Stimulated activated CD8-positive, alpha-beta memory T cell treated with anti-CD3 and anti-CD28 coated beads, Interleukin-15, amount 100 ng/mL, for 48 hours (primary cell): ENCODE results near the gene CDK11B.
"Not testable (repeated sequence)": the region's sequence is repeated elsewhere in the genome, so short reads cannot be mapped to it uniquely, and the experiment has no call there.

Experiments
- DNase-seq, 2 donors: peaks; one replicate each; pipeline ENCODE4 v3.0.0-alpha.2; 2020; ENCODE audit warnings: low read depth in 2 of 2

Gene CDK11B

DNA sequence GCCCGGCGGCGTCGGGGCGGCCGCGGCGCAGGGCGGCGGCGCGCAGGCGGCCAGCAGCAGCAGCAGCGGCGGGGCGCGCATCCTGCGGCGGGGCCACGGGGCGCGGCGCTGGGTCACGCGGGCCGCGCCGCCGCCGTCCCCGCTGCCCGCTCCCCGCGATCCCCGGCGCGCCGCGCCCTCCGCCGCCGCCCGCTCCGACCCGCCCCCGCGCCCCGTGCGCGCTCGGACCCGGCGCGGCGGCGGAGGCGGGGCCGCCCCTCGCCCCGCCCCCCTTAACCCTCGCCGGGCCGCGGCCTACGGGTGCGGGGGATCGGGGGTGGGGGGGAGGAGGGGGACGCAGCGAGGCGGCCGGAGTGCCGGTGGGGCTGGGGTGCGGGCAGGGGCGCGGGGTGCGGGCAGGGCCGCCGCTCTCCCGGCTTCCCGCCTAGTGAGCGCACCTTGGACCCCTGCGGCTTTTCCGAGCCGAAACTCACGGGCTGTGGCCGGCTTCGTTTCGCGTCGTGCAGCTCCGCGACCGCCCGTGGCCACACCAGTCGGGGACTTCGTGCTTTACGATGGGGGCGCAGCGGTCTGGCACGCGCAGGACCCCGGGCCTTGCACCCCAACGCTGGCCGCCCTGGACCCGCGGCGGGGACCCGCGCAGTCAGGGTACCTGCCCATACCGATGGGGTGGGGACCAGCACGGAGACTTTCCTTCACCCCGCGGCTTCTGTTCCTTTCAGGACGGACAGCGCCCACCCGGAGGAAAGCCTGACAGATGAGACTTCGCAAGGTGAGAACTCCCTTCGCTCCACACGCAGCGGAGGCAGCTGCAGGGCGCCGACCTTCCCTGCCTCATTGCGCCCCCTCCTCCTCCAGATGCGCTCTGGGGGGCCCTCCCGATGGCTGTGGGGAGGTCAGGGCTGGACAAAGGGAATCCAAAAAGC, 58.6 kb downstream of the CDK11B start, which contains the start of gene FNDC10:
Gene FNDC10, minus strand, starts transcription at position 201 of the 926 bp plus-strand sequence. Its CDS starts 120 bp downstream, at position 81.
- DNase-seq, result no peak

DNA sequence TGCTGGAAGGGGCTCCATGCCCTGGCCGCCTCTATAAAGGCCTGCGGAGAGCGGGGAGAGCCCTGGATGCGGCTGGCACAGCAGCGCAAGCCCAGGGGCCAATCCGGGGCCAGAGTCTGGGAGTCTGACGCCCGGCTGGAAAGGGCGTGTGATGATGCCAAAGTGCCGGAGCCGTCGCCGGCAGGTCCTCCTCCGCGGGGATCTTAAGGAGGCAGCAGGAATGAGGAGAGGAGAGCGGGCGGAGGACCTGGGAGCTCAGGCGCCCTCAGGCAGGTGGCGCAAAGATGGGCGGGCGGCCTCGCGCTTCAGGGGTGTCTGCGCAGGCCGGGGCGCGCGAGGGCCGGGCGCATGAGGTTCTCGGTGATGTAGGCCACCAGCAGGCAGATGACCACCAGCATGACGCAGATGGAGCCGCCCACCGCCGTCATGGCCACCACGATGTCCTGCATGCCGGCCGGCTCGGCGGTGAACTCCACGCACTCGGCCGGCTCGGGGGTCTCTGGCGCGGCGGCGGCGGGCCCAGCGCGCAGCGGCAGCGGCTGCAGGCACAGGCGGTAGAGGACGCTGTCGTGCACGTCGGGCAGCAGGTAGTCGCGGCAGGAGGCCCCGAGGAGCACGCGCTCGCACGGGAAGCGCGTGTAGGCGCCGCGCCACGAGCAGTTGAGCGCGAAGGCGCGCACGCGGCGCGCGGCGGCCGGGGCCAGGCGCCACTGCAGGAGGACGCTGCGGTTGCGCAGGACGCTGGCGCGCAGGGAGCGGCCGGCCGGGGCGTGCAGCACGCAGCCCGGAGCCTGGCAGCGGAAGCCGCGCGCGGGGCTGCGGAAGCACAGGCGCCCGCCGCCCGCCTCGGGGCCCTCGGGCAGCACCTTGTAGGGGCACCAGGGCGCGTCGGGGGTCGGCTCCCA, 59.5 kb downstream of the CDK11B start:
- DNase-seq, result peak in 1 of 2 donors; percentile 16

GRCh38 chr1:1598720-1599029, 60.1 kb downstream of the CDK11B start:
- DNase-seq, result no peak

DNA sequence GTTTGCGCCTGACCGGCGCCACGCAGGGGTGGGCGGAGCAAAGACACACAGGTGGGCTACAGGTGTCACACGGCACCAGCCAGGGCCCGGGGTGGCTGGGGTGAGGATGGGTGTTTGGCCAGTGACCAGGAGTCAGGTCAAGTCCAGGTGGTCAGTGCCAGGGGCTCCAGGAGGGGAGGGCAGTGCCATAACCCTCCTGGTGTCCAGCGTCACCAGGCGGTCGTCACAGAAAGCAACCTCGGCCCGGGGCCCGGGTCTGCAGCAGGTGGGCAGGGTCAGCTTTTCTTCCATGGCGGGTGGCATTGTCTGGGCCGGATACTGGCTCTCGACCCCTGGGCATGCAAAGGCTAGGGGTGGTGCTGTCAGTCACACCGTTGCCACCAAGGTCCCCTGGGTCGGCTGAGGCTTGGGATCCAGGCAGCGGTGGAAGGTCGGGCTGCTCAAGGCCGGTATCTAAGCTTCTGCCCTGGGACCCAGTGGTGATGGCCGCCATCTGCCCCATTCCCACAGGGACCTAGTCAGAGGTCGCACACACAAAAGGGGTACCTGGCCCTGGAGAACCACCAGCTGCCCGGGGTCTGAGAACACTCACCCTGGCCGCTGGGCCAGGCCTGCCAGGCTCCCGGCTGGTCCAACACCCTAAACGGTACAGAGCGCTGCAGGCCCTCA, 60.6 kb downstream of the CDK11B start:
- no peak for DNase-seq

- DNase-seq, result no peak
These were observed 61.4 kb downstream of the CDK11B start for GRCh38 chr1:1597275-1597930.

GRCh38 chr1:1596493-1597274, 62.1 kb downstream of the CDK11B start:
- no peak for DNase-seq

DNA sequence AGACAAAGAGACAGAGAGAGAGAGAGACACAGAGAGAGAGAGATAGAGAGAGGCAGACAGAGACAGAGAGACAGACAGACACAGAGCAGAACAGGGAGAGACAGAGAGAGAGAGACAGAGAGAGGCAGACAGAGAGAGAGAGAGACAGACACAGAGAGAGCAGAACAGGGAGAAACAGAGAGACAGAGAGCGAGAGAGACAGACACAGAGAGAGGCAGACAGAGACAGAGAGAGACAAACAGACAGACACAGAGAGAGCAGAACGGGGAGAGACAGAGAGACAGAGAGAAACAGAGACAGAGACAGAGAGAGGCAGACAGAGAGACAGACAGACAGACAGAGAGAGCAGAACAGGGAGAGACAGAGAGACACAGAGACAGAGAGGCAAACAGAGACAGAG, 63.5 kb downstream of the CDK11B start:
- DNase-seq, result not testable (repeated sequence)

GRCh38 chr1:1594602-1595260, 64.1 kb downstream of the CDK11B start:
- no peak for DNase-seq

GRCh38 chr1:1593834-1594601, 64.8 kb downstream of the CDK11B start:
- no peak for DNase-seq

DNA sequence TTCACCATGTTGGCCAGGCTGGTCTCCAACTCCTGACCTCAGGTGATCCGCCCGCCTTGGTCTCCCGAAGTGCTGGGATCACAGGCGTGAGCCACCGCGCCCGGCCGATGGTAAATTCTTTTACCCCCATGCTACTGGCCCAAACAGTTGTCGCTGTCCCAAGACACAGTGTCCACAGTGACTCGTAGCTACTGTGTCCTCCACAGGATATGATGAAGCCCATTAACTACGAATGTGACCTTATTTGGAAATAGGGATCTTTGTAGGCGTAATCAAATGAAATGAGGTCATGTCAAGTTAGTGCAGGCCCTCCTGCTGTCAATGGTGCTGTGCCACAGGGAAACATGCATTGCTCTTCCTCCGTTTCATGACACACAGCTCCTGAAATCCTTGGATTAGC, 67.4 kb downstream of the CDK11B start:
- DNase-seq, result no peak
